ENCODE results near the gene STRN4. TPM values are rescaled to one million over a fixed set of nuclear protein-coding genes. Genes with fewer than 3 reads are reported as not detected.

Gene STRN4
- total RNA-seq, 2 experiments from 2014 or later, result 68.0 to 115 TPM

- Histone ChIP-seq H2AFZ (ENCODE audit: low read length) (no peak overlapping the region), H3K36me3 (ENCODE audit: insufficient read depth, low read length) (peaks cover 12% of the 10 kb centered on the region; the same call in 1 of the 2 replicates), H3K79me2 (ENCODE audit: insufficient read depth, low read depth, low read length) (no peaks in the 10 kb centered on the region), H3K4me1 (ENCODE audit: insufficient read depth, low read length, poor library complexity, severe bottlenecking) (no peaks in the 10 kb centered on the region), H3K4me3 (ENCODE audit: low read depth, low read length, poor library complexity, severe bottlenecking) (no peak overlapping the region), H3K27ac (ENCODE audit: low read depth, low read length, poor library complexity, severe bottlenecking) (no peak overlapping the region), H3K9me2 (ENCODE audit: insufficient read depth, low read length) (no peaks in the 10 kb centered on the region), H4K20me1 (ENCODE audit: insufficient read depth, low read length) (no peaks in the 10 kb centered on the region), H3K9me3 (ENCODE audit: low read length) (no peaks in the 10 kb centered on the region), H3K4me2 (ENCODE audit: low read length) (no peak overlapping the region)
- intact Hi-C loops (cut with micrococcal nuclease; ENCODE audit: unreplicated experiment), result loop anchor here (5.0 kb wide), 2 partner anchors 62 to 232 kb away; no protein-coding TSS in a partner anchor
- TF ChIP-seq CTCF (conservative IDR thresholded peaks at IDR 0.05; ENCODE audit: low read length), result no peak
- TF ChIP-seq EZH2phosphoT487 (IDR thresholded peaks at IDR 0.05; ENCODE audit: borderline replicate concordance, low read depth, low read length), result no peak
- ChIA-PET CTCF (ENCODE audit: unreplicated experiment) (no interaction called here), POLR2A (no interaction called here)
- no peak for DNase-seq (ENCODE audit: low spot score)
- no TSS peak for BruUV-seq (replicated peaks)
Observed at GRCh38 chr19:46759817-46760333, 13.6 kb upstream of the STRN4 start.

- TF ChIP-seq CTCF (conservative IDR thresholded peaks at IDR 0.05; ENCODE audit: low read length), result no peak
- TF ChIP-seq EZH2phosphoT487 (IDR thresholded peaks at IDR 0.05; ENCODE audit: borderline replicate concordance, low read depth, low read length), result no peak
- CTCF ChIA-PET (ENCODE audit: unreplicated experiment), result no interaction called here
- no TSS peak for BruUV-seq (replicated peaks)
- Histone ChIP-seq H3K4me1 (ENCODE audit: insufficient read depth, low read length, poor library complexity, severe bottlenecking) (no peaks in the 10 kb centered on the region), H3K4me3 (ENCODE audit: low read depth, low read length, poor library complexity, severe bottlenecking) (no peak overlapping the region), H2AFZ (ENCODE audit: low read length) (no peak overlapping the region), H4K20me1 (ENCODE audit: insufficient read depth, low read length) (no peaks in the 10 kb centered on the region), H3K27ac (ENCODE audit: low read depth, low read length, poor library complexity, severe bottlenecking) (no peak overlapping the region), H3K79me2 (ENCODE audit: insufficient read depth, low read depth, low read length) (no peaks in the 10 kb centered on the region), H3K36me3 (ENCODE audit: insufficient read depth, low read length) (peaks cover 12% of the 10 kb centered on the region; the same call in 1 of the 2 replicates), H3K9me3 (ENCODE audit: low read length) (no peaks in the 10 kb centered on the region), H3K9me2 (ENCODE audit: insufficient read depth, low read length) (no peaks in the 10 kb centered on the region), H3K4me2 (ENCODE audit: low read length) (no peak overlapping the region)
- POLR2A ChIA-PET, result no interaction called here
- DNase-seq (ENCODE audit: low spot score), result no peak
- intact Hi-C loops (cut with micrococcal nuclease; ENCODE audit: unreplicated experiment), result loop anchor here (5.0 kb wide), 2 partner anchors 63 to 233 kb away; no protein-coding TSS in a partner anchor
Observed at GRCh38 chr19:46759206-46759605, 13.0 kb upstream of the STRN4 start.

GRCh38 chr19:46756544-46756888 is 10.3 kb upstream of the STRN4 start:
- intact Hi-C loops (cut with micrococcal nuclease; ENCODE audit: unreplicated experiment), result loop anchor here (5.0 kb wide), 2 partner anchors 66 to 236 kb away; no protein-coding TSS in a partner anchor

More at GRCh38 chr19:46756544-46756888, 10.3 kb upstream of the STRN4 start:
- no peak overlapping the region for H3K4me3 ChIP-seq (ENCODE audit: low read depth, low read length, poor library complexity, severe bottlenecking)
- TF ChIP-seq CTCF (conservative IDR thresholded peaks at IDR 0.05; ENCODE audit: low read length) (no peak), EZH2phosphoT487 (IDR thresholded peaks at IDR 0.05; ENCODE audit: borderline replicate concordance, low read depth, low read length) (no peak)
- peaks cover 8% of the 10 kb centered on the region for H3K4me1 ChIP-seq (ENCODE audit: insufficient read depth, low read length, poor library complexity, severe bottlenecking)
- H3K9me2 ChIP-seq (ENCODE audit: insufficient read depth, low read length), result no peaks in the 10 kb centered on the region
- no peaks in the 10 kb centered on the region for H4K20me1 ChIP-seq (ENCODE audit: insufficient read depth, low read length)
- no peaks in the 10 kb centered on the region for H3K9me3 ChIP-seq (ENCODE audit: low read length)
- no TSS peak for BruUV-seq (replicated peaks)
- CTCF ChIA-PET (ENCODE audit: unreplicated experiment), result interaction anchor here (0.6 kb wide), 1 partner anchor 236 kb away, joined by 3 read pairs; no protein-coding TSS in a partner anchor
- peaks cover 12% of the 10 kb centered on the region; the same call in 1 of the 2 replicates for H3K36me3 ChIP-seq (ENCODE audit: insufficient read depth, low read length)
- no peak for DNase-seq (ENCODE audit: low spot score)
- H3K4me2 ChIP-seq (ENCODE audit: low read length), result no peak overlapping the region
- H3K79me2 ChIP-seq (ENCODE audit: insufficient read depth, low read depth, low read length), result no peaks in the 10 kb centered on the region
- H3K27ac ChIP-seq (ENCODE audit: low read depth, low read length, poor library complexity, severe bottlenecking), result no peak overlapping the region
- POLR2A ChIA-PET, result no interaction called here
- no peak overlapping the region for H2AFZ ChIP-seq (ENCODE audit: low read length)

Data from OCI-LY7 (cell line).